NCI-H2227 (cell line): ENCODE results near the gene LAMA5.
A peak's percentile ranks its signal among the peaks of the same experiment; 100 is the strongest.

Experiments used
- DNase-seq: peaks from one replicate; lab custom pipeline; 2025; ENCODE audit not compliant: unreplicated experiment; lab: John Stamatoyannopoulos, UW

LAMA5 gene

DNA sequence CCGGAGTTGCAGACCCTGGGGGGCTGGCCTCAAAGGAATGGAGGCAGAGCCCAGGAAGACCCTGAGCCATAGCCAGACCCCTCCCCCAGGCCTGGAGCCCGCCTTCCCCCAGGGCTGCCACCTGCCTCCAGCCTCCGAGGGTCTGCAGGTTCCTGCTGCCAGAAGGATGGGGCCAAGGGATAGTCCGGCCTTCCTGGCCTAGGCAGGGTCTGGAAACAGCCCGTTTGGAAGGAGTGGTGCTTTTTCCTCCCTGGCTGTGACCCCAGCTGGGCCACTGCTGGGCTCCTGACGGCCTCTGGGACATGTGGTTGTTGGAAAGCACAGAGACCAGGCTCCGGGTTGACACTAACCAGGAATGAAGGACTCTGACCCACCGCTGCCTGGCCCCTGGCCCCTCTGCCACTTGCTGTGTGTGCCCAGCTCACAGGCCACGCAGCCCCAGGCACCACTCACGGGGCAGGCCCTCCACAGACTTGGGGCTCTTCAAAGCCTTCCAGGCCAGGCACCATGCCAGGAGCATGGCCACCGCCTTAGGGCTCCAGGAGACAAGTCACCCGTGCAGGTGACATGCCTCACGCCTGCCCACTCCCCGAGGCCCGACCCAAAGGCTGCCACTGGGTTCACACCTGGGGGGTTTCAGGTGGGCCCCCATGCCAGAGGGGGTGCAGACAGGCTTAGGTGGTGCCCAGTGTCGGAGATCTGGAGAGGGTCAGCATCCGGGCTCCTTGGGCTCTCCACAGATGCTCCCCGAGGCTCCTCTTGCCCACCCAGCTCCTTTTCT, 3.9 kb upstream of the LAMA5 start:
- DNase-seq, result no peak

DNA sequence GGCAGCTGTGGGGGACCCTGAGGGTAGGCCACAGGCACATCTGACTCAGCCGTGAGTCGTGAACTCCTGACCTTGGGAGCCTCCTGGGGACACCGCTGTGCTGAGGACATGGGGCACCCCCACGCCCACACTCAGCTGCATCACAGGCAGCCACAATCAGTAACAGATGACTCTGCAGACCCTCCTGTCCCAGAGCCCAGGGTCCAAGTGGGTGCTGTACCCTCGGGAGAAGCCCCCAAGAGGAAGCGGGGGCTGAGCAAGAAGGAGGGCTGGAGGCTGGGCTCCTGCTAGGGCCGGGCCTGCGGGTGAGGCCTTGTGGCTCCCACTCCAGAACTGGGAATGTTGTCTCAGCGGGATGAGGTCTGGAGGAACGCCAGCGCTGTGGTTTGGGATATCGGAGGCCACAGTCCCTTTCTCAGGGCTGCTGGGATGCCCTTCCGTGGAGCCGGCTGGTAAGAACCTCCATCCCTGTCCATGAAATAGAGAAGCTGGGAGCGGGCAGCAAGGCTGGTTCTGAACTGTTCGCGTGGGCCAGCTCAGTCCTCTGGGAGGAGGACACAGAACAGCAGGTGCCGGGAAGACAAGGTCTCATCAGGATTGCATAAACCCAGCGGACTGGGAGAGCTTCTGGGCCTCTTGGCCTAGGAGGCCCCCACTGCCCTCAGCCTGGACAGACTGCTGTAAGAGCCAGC, 3.1 kb upstream of the LAMA5 start:
- DNase-seq, result no peak

DNA sequence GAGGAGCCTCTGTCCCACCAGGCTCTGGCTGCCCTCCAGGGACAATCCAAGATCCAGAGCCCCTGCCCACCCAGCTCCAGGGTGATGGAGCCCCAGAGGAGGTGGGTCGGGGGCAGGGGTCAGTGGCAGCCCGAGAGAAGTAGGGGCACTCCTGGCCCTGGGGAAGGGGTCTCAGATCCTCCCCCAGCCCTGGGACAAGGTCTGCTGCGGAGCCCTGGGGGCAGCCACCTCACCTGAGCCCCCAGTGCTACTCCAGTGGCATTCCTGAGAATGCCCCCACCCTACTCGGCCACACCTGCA, 2.7 kb upstream of the LAMA5 start:
- no peak for DNase-seq

DNA sequence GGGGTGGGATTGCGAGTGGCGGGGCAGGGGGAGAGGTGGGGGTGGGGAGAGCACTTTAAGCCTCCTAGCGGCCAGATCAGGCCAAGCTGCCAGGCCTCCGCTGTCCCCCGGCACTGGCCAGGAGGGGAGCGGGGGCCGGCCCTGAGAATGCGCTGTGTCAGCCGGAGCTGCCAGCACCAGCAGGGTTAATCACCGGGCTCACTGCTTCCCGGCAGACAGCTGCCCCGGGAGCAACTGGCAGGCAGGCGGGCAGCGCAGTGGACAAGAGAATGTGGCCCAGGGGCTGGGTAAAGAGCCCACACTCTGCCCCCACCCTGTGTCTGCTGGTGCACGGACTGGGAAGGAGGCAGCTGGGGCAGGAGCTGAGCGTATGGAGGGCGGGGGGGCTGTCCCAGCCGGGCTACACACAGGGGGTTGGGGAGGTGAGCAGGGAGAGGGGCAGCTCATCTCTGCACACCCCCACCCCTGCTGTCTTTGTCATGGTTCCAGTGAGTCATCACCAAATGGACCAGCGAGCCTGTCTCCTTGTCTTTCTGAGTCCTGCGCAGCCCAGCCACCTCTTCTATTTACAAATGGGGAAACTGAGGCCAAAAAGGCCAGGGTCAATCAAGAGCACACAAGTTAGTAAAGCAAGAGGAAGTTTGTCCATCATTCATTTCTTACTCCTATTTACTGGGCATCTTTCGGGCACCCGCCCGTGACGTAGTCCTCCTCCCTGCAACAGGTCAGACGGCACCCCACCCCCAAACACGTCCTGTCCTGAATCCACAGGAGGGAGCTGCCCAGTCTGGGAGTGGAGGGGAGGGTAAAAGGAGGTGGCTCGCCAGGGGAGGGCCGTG, 2.1 kb upstream of the LAMA5 start:
- DNase-seq, result peak; percentile 69

DNA sequence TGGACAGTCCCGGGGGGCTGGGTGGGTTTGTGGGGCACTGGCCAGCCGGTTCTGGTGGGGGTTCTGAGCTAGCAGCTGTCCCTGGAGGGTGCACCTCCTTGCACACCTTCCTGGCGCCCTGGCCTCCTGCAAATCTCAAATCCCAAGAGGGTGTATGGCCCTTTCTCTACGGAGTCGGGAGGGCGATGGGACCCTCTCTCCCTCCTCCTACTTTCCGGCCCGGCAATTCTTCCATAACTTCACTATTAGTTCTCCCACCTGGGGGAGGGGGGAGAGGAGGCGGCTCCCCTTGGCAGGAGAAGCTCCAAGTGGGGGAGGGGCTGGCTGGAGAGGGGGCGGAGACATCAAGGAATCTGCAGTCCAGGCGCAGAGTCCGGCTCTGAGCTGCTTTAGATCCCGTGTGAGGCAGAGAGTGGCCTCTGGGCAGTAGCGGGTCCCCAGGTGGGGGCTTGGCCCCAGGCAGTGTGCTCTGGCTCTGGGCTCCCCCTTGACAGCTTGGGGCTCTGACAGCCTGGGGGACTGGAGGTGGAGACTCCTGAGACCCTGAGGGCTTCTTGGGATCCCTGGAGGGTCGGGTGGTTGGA, 1.4 kb upstream of the LAMA5 start:
- peak; percentile 69 for DNase-seq

DNA sequence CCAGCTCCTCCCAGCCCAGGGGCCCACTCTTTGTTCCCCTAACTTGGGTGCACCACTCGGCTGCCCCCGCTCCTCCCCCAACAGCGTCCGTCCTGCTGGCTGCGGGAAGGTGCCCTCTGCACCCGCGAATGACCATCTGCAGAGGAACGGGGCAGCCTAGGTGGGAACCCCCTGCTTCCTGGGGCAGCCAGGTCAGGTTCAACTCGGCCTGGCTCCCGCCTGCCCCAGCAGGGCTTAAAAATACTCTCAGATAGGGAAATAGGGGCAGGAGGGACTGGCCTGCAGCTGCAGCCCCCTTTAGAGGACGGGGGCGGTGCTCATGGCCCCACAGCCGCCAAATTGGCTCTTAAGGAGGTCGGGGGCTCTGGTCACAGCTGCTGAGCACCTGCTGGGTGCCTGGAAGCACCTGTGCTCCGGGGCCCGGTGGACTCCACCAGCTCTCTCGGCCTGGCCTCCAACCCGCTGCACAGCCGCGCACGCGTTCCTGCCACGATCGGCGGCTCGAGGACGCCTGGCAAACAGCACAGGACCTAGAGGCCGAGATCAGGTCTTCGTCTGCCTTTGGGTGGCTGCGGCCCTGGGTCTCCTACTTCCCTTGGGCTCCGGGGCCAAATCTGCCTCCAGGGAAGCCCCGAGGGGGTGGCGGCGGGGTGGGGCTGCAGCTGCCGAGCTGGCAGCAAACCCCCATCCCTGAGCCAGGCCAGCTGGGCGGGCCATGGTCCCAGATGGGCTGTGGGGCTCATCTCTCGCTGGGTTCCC, 700 bp upstream of the LAMA5 start:
- peak; percentile 62 for DNase-seq

DNA sequence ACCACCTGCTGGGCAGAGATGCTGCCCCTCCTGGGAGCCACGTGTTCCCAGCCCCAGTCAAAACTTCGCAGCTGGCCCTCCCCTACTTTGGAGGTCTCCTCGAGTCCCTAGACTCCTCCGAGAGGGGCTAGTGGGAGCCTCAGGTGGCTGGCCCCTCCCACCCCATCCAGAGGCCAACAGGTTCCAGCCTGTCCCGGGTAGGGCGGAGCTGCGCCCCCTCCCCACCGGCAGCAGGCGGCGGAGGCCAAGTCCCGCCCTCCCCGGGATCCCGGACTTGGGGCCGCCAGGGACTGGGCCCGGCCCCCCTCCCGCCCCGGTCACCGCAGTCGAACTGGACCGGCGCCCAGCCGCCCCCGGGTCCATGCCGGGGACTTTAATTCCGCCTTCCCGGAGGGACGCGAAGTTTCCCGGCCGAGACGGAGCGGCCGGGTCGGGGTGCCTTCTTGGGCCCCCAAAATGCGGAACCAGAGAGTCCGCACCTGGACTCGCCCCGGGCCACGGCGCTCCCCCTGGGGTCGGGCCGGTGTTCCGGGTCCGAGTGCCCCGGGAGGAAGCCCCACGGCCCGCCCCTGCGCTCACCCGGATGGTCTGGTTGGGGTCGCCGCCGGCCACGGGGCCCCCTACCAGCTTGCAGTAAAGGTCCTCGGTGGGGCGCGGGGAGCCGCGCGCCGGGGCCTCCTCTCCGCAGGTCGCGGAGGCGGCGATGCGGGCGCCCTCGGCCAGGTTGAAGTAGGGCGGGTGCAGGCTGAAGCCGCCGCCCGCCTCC, 559 bp downstream of the LAMA5 start:
- peak; percentile 61 for DNase-seq

DNA sequence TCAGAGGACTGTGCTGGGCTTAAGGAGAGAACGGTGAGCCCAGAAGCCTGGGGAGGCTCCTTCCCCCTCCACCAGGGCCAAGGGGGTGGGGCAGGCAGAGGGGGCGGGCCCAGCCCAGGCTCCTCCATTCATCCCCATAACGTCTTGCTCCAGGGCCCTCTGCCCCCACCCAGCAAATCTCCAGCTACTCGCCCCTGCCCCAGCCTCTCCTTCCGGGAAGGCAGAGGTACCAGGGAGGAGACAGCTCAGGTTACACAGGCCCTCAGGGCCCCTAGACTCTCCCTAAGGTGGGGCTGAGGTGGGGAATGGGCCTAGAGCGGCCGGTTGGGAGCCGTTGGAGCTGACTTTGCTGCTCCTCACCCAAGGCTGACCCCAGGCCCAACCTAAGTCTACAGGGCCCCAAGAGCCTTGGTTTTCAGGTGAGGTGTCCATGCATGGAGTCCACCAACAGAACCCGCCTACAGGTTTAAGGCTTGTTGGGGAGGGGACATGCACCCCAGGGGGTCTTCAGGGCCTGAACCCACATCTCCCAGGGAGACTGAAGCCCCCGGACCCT, 1.2 kb downstream of the LAMA5 start:
- DNase-seq, result peak; percentile 46

DNA sequence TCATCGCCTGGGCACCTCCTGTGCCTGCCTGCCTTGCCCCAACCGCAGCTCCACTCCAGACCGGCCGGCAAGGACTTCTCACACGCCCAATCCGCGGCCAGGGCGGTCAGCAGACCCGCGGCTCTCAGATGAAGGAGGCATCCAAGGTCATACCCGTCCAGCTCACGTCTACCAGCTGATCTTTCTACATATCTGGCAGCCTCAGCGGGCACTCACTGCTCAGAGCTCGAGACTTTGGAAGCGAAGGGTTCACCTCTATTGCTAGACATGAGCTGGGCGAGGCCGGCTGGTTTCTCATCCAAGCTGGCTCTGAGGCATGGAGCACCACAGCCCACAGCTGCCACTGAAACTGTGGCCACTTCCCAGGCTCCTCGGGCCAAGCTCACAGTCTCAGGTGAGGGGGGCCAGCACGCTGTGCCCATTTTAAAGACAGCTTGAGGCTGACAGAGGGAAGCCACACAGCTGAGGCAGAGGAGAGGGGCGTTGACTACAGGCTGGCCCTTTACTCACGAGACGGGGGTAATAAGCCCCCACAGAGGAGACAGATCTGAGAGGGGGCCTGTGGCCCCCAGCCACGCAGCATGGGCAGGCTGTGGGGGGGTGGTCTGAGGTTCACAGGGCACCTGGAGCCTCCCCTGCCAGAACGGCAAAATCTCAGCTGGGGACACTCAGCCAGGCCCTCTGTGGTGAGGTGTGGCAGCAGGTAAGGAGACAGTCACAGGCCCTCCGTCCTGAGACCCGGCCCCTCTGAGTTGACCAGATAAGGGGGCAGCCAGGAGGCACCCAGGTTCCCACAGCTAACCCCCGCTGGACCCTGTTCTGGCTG, 2.0 kb downstream of the LAMA5 start:
- DNase-seq, result no peak

DNA sequence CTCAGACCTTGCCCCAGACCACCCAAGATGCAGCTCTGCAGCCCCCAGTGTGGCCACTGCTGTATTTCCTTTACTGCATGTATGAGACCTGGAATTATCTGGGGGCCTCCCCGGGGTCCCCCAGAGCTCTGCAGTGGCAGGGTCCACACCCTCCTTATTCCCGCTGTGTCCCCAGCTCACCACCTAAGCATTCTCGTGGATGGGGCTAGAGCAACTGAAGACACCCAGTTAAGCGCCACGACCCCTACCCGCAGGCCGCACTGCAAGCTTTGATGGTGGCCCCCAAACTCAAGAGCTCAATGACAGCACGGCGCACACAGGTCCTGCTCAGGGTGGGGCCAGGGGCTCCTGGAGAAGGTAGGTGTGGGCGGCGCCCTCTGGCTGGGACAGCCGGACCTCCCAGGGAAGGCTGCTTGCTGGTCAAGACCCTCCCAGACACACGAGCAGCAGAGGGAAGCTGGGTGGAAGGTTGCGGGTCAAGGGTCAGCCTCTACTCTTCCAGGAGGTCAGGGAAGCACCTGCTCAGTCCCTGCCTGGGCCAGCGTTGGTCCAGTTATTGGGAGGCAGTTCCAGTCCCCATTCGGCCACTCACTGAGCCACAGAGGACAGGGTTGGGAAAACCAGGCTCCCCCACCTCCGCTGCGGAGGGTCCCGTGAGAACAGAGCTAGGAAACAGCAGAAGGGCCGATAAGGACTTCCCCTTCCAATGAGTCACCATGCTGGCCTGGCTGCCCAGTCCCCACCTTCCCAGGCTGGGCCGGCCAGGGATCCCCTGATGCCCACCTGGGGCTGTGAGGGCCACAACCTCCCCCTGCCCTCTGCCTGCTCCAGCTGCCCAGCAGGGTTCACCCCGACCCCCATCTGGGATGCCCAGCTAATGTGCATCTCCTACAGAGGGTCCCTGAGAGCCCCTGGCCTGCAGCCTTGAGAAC, 2.9 kb downstream of the LAMA5 start:
- no peak for DNase-seq

DNA sequence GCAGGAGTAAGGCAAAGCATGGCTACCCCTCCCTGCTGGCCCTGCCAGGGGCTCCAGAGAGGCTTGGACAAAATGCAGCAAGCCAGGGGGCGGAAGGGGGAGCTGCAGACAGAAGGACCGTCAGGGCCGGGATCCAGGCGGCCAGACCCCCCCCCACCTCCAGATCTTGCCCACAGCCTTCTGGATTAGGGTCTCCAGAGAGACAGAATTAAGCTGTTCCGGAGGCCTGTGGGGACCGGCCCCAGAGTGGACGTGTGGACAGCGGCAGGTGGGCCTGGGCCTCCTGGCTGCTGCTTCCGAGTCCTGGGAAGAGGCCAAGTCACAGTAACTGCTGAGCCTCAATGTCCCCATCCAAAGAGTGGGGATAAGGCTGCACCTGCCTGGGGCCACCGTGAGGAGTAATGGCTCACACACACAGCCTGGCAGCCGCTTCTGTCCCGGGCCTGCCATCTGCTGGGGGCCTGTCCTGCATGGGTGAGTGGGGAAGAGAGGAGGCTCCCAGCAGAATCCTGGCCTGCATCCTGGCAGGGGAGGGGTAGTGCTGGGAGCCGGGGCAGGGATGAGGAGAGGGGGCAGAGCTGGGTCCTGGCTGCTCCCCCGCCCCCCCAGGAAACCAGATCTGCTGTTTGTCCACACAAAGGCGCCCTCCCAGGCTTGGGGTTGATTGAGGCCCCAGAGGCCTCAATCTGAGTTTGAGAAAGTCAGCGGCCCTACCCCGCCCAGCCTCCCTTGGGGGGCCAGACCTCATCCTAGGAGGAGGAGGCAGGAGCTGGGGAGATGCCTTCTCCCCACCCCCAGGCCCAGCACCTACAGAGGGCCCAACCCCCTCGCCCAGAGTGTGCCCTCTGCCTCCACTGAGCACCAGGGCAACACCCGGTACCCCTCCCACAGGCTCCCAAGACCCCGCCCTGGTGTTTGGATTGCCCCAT, 3.9 kb downstream of the LAMA5 start:
- no peak for DNase-seq

DNA sequence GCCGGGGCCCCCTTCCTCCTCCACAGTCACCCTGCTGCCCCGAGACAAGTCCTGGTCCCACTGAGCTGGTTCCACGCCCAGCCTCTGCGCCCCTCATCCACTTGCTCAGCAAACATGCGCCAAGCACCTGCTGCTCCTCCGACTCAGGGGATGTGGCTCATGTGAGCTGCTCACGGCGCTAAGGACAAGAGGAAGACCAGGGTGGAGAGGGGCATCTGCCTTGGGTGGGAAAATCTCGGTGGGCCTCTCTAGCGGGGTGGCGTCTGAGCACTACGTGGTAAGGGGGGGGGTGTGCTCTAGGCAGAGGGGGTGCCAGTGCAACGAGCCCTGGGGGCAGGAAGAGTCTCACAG, 4.5 kb downstream of the LAMA5 start:
- DNase-seq, result no peak

DNA sequence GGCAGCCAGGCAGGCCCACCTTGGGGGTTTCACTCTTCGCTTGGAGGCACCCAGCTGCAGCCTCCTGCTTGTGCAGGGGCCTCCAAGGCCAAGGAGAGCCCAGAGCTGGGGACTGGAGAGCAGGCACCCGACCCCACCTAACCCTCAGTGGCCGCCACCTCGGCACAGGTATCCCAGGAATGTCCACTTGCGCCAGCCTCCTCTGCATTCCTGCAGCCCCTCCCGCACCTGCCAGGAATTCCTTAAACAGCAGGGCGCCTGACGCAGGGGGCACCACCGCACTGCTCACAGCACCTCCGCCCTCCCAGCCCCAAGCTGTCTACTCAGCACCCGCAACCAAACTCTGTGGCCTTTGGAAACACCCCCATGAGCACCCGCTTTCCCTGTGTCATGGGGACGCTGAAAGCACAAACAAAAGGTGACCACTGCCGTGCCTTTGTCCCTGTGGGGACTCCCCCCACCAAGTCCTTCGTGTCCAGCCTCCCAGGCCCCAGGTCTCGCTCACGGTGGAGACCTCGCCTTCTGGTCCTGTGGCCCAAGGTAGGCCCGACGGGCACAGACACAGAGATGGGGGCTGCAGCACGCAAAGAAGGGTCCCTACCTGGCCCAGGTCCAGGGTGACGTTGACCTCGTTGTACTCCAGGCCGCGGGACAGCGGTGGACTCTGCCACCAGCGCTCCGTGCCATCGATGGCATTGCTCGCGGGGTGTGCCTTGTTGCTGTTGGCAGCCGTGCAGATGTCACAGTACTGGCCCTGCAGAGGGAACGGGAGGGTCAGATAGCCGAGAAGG, 5.1 kb downstream of the LAMA5 start:
- DNase-seq, result no peak

DNA sequence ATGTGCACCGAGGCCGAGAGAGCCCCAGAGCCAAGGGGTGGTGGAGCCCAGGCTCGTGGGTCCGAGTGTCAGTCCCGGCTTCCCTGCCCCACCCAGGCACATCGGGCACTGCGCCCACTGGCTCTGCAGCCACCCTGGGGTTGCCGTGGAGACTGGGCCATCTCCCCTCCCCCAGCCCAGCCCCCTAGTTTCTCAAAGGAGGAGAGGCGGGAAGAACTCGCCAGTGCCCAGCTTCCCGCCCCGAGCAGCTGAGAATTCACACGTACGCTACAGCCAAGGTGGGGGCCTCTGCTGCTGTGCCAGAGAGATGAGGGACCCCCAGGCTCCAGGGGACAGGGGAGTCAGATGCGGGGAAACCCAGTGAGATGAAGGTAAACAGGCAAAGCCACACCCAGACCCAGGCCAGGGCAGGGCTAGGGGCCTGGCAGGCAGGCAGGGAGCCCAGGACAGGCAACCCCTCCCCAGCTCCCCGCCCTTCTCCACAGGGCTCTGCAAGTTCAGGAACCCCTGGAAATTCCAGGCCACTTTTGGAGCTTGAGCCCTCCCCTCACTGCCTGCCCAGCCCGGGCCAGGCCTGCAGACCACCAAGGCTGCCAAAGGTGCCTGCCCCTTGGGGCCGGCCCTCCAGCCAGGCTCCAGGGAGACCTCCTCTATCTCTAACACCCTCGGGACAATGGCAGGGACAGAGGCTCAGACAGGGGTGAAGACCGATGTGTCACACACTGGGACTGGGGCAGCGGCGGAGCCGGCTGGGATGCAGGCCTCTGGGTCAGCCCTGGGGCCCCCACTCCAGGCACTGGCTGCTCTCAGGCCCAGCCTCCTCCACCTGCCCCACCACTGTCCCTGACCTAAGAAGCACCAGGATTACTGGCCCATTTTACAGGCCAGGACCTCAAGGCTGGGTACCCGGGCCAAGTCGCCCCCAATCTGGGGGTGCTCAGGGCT, 6.0 kb downstream of the LAMA5 start:
- peak; percentile 50 for DNase-seq

DNA sequence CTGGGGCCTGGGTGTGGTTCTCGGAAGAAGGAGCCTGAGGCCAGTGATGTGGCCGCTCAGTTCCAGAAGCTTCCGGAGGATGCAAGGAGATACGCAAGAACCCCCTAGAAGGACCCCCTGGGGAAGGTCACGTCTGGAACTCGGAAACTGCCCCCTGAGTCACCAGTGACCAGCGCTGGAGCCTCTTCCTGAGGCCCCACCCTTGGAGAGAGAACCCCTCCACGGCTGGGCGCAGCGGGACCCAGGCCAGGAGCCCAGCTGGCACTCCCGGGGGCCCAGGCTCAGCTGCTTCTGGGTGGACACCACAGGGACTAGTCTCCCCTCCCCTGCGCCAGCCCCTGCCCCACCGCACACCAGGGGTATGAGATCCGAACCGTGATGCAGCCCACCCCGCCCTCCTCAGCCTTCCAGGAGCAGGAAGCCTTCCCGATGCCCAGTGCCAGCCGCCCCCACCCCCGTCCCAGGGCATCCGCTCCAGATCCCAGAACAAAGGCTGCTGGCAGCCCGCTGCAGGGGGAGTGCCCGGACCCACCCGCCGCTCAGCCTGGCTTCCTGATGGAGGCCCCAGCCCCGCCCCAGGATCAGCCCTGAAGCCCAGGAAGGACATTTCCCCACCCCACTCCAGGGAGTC, 7.5 kb downstream of the LAMA5 start:
- no peak for DNase-seq
